A549 (cell line): ENCODE results near the gene ADAMTS15.

ENCODE experiments used
- CHD2 ChIP-seq: fragments of 150-350 bp; IDR thresholded peaks from 2 replicates; pipeline ENCODE4 v1.6.1; 2014; ENCODE audit warnings: low read length; ENCODE audit not compliant: partially characterized antibody
- EHMT2 ChIP-seq: fragments of 200-600 bp; sonication (generic); IDR thresholded peaks from 2 replicates; pipeline ENCODE4 v1.6.1; 2016; ENCODE audit warnings: antibody characterized with exemption, low read depth, mild to moderate bottlenecking, moderate library complexity
- HOXB5 ChIP-seq: fragments of 250-450 bp; sonication (Bioruptor Pico); IDR thresholded peaks from 2 replicates; pipeline ENCODE4 v1.5.0; 2020; ENCODE audit warnings: mild to moderate bottlenecking, moderate library complexity
- KDM5A ChIP-seq: fragments of 200-600 bp; sonication (generic); IDR thresholded peaks from 2 replicates; pipeline ENCODE4 v1.6.1; 2016; ENCODE audit warnings: antibody characterized with exemption, mild to moderate bottlenecking
- MYC ChIP-seq: IDR thresholded peaks from 2 replicates; pipeline ENCODE4 v1.6.1; 2012; ENCODE audit warnings: mild to moderate bottlenecking, inconsistent platforms, low read length, improper control_type of control experiment, borderline replicate concordance
- NPAS2 ChIP-seq: fragments of 250-450 bp; sonication (Bioruptor Pico); IDR thresholded peaks from 2 replicates; pipeline ENCODE4 v1.8.0; 2022; ENCODE audit warnings: mild to moderate bottlenecking, moderate library complexity, borderline replicate concordance
- POLR2A ChIP-seq: IDR thresholded peaks from 2 replicates; pipeline ENCODE4 v1.6.1; 2012; ENCODE audit warnings: mild to moderate bottlenecking, low read length
- RAD21 ChIP-seq, 2 experiments: fragments of >200 bp in 1 of 2; sonication (Bioruptor Twin) in 1 of 2; formaldehyde crosslinking in 1 of 2; IDR thresholded peaks in 1 of 2; conservative IDR thresholded peaks in 1 of 2; 2 replicates in 1 of 2; 3 replicates in 1 of 2; pipeline ENCODE4 v1.6.1; 2012 to 2018; ENCODE audit warnings: inconsistent platforms in 1 of 2
- REST ChIP-seq: fragments of 200-600 bp; sonication (generic); IDR thresholded peaks from 2 replicates; pipeline ENCODE4 v1.6.1; 2016; ENCODE audit warnings: antibody characterized with exemption, mild to moderate bottlenecking, moderate library complexity
- RFX5 ChIP-seq: fragments of 450-650 bp; IDR thresholded peaks from 2 replicates; pipeline ENCODE4 v1.7.1; 2014; ENCODE audit warnings: antibody characterized with exemption, mild to moderate bottlenecking, moderate library complexity
- RNF2 ChIP-seq: fragments of 200-600 bp; sonication (generic); IDR thresholded peaks from 2 replicates; pipeline ENCODE4 v1.6.1; 2016; ENCODE audit warnings: low read depth, mild to moderate bottlenecking, antibody characterized with exemption, moderate library complexity, borderline replicate concordance
- TF ChIP-seq, protein P1 (sequence below): fragments of 150-350 bp; IDR thresholded peaks from 2 replicates; pipeline ENCODE4 v1.6.1; 2014; ENCODE audit warnings: low read depth, mild to moderate bottlenecking, low read length
- TF ChIP-seq, protein P2 (sequence below): fragments of >200 bp; sonication (Bioruptor Twin); formaldehyde crosslinking; IDR thresholded peaks from 3 replicates; pipeline ENCODE4 v1.5.1; 2016

DNA sequence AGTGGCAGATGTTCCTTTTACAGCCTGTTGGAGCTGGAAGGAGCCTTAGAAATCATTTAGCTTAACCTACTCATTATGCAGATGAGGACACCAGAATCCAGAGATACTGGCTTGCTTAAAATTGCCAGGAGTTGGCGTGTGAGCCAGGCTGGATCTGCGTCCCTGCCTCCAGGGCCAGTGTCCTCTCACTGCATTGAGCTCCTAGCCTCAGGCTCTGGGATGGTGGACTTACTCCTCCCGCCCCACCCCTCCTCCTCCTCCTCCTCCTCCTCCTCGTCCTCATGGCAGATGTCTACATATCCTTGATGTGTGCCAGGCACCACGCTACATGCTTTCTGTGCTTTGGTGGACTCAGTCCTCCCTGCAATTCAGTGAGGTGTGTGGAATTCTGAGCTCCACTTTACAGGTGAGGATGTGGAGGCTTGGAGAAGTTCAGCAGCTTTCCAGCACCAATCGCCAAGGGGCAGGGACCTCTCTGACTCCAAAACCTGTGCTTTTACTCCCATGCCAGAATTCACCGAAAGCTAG is 24.1 kb downstream of the ADAMTS15 start:
- TF ChIP-seq POLR2A (no peak), RFX5 (no peak), CHD2 (no peak), KDM5A (no peak), RAD21 (conservative IDR thresholded peaks at IDR 0.05 in 1 of 2, IDR thresholded peaks at IDR 0.05 in 1 of 2) (no peak), EHMT2 (no peak), NPAS2 (CRISPR knock-in tag) (no peak), REST (no peak), RNF2 (no peak), MYC (no peak), HOXB5 (no peak)
- TF ChIP-seq, protein P1, sequence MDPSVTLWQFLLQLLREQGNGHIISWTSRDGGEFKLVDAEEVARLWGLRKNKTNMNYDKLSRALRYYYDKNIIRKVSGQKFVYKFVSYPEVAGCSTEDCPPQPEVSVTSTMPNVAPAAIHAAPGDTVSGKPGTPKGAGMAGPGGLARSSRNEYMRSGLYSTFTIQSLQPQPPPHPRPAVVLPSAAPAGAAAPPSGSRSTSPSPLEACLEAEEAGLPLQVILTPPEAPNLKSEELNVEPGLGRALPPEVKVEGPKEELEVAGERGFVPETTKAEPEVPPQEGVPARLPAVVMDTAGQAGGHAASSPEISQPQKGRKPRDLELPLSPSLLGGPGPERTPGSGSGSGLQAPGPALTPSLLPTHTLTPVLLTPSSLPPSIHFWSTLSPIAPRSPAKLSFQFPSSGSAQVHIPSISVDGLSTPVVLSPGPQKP = no peak
- TF ChIP-seq, protein P2, sequence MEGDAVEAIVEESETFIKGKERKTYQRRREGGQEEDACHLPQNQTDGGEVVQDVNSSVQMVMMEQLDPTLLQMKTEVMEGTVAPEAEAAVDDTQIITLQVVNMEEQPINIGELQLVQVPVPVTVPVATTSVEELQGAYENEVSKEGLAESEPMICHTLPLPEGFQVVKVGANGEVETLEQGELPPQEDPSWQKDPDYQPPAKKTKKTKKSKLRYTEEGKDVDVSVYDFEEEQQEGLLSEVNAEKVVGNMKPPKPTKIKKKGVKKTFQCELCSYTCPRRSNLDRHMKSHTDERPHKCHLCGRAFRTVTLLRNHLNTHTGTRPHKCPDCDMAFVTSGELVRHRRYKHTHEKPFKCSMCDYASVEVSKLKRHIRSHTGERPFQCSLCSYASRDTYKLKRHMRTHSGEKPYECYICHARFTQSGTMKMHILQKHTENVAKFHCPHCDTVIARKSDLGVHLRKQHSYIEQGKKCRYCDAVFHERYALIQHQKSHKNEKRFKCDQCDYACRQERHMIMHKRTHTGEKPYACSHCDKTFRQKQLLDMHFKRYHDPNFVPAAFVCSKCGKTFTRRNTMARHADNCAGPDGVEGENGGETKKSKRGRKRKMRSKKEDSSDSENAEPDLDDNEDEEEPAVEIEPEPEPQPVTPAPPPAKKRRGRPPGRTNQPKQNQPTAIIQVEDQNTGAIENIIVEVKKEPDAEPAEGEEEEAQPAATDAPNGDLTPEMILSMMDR = no peak
